NCI-H1436 (cell line): ENCODE results near the gene MIGA2.
"Not testable (repeated sequence)": the region's sequence is repeated elsewhere in the genome, so short reads cannot be mapped to it uniquely, and the experiment has no call there.

Source experiments
- DNase-seq: peaks from one replicate; lab custom pipeline; 2025; lab: John Stamatoyannopoulos, UW

MIGA2 gene

GRCh38 chr9:129011170-129011569 lies 25.3 kb upstream of the MIGA2 start:
- no peak for DNase-seq

GRCh38 chr9:129011761-129012181 lies 24.7 kb upstream of the MIGA2 start:
- DNase-seq, result no peak

- no peak for DNase-seq
These were observed 24.1 kb upstream of the MIGA2 start for GRCh38 chr9:129012343-129012742.

- DNase-seq, result no peak
These were observed 23.5 kb upstream of the MIGA2 start for GRCh38 chr9:129012893-129013448.

- no peak for DNase-seq
These were observed 22.8 kb upstream of the MIGA2 start for GRCh38 chr9:129013674-129014073.

GRCh38 chr9:129014124-129014523 lies 22.3 kb upstream of the MIGA2 start:
- DNase-seq, result no peak

- no peak for DNase-seq
These were observed 21.8 kb upstream of the MIGA2 start for GRCh38 chr9:129014608-129015007.

- no peak for DNase-seq
These were observed 15.3 kb upstream of the MIGA2 start for GRCh38 chr9:129021091-129021490.

GRCh38 chr9:129022037-129022436 lies 14.4 kb upstream of the MIGA2 start:
- DNase-seq, result no peak

- DNase-seq, result no peak
These were observed 13.2 kb upstream of the MIGA2 start for GRCh38 chr9:129023036-129023907.

GRCh38 chr9:129023908-129024233 lies 12.6 kb upstream of the MIGA2 start:
- no peak for DNase-seq

- DNase-seq, result no peak
These were observed 9.8 kb upstream of the MIGA2 start for GRCh38 chr9:129026442-129027223.

- no peak for DNase-seq
These were observed 9.2 kb upstream of the MIGA2 start for GRCh38 chr9:129027224-129027684.

- DNase-seq, result peak; percentile 67
These were observed 8.7 kb upstream of the MIGA2 start for GRCh38 chr9:129027685-129028191.

GRCh38 chr9:129028192-129028966 lies 8.0 kb upstream of the MIGA2 start, which contains the start of gene SH3GLB2:
Gene SH3GLB2, minus strand, starts transcription at chr9:129028331. Its CDS starts 177 bp downstream, at chr9:129028154.
- DNase-seq, result peak; percentile 80

- no peak for DNase-seq
These were observed 6.2 kb upstream of the MIGA2 start for GRCh38 chr9:129030191-129030590.

GRCh38 chr9:129031514-129031913 lies 4.9 kb upstream of the MIGA2 start:
- no peak for DNase-seq

- no peak for DNase-seq
These were observed 3.8 kb upstream of the MIGA2 start for GRCh38 chr9:129032541-129033159.

- no peak for DNase-seq
These were observed 3.2 kb upstream of the MIGA2 start for GRCh38 chr9:129033216-129033615.

GRCh38 chr9:129035838-129036237 lies 588 bp upstream of the MIGA2 start:
- not testable (repeated sequence) for DNase-seq
